ENCODE measurements around the gene TNF. TPM values are rescaled to one million over a fixed set of nuclear protein-coding genes. Genes with fewer than 3 reads are reported as not detected.

Gene TNF
- total RNA-seq, 4 donors from 2014 or later, result 0.67 to 3.4 TPM; not detected in 2

DNA sequence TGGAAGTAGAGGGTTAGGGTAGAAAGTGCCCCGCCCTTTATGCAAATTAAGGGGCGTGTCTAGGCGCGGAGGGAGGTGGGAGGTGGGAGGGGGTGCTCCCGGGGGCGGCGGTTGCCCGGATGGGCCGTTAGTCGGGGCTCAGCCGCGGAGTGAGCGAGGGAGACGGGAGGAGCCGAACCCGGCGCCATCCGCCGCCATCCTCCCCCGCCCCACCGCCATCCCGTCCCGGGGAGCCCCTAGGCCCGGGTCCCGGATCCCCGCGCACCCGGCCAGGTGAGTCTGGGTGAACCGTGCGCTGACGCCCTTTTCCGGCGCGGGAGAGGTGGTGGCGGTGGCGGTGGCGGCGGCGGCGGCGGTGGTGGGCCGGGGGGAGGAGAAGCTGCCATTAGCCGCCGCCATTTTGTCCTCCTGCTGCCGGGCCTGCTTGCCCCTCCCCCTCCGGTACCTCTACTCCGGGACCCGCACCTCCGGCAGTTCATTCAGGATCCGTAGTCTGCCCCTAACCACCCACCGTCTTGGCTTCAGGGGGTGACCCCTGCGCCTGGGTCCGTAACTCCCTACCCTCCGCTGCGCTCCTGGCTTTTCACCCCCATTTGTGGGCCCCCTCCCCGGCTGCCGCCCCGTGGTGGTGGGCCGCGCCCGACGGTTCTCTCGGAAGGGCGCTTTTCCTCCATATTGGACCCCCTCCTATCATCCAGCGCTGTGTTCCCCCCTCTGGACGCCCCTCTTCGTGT, 45.4 kb downstream of the TNF start, which contains the start of gene PRRC2A:
Gene PRRC2A (plus strand): TSS at position 130 of the 734 bp plus-strand sequence. CDS start 2,075 bp downstream, outside the sequence.
- Histone ChIP-seq H3K9me3 (no peaks in the 10 kb centered on the region), H3K4me1 (peaks cover 0 to 16% (median 3%) of the 10 kb centered on the region in 4 donors), H3K27ac (peak within 1 kb of the TSS; percentile 95 to 99 (median 98)), H3K27me3 (no peaks in the 10 kb centered on the region), H3K36me3 (peaks cover 0 to 31% (median 0%) of the 10 kb centered on the region in 3 donors), H3K4me3 (peak within 1 kb of the TSS; percentile 54 to 100 (median 88))
- DNase-seq, result peak in 2 of 3 donors; percentile 81 to 89
- peak; percentile 44 to 56 for TF ChIP-seq POLR2A (IDR thresholded peaks at IDR 0.05)
- TF ChIP-seq, protein P1, sequence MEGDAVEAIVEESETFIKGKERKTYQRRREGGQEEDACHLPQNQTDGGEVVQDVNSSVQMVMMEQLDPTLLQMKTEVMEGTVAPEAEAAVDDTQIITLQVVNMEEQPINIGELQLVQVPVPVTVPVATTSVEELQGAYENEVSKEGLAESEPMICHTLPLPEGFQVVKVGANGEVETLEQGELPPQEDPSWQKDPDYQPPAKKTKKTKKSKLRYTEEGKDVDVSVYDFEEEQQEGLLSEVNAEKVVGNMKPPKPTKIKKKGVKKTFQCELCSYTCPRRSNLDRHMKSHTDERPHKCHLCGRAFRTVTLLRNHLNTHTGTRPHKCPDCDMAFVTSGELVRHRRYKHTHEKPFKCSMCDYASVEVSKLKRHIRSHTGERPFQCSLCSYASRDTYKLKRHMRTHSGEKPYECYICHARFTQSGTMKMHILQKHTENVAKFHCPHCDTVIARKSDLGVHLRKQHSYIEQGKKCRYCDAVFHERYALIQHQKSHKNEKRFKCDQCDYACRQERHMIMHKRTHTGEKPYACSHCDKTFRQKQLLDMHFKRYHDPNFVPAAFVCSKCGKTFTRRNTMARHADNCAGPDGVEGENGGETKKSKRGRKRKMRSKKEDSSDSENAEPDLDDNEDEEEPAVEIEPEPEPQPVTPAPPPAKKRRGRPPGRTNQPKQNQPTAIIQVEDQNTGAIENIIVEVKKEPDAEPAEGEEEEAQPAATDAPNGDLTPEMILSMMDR (IDR thresholded peaks at IDR 0.05), result peak in 1 of 6 experiments; percentile 2

DNA sequence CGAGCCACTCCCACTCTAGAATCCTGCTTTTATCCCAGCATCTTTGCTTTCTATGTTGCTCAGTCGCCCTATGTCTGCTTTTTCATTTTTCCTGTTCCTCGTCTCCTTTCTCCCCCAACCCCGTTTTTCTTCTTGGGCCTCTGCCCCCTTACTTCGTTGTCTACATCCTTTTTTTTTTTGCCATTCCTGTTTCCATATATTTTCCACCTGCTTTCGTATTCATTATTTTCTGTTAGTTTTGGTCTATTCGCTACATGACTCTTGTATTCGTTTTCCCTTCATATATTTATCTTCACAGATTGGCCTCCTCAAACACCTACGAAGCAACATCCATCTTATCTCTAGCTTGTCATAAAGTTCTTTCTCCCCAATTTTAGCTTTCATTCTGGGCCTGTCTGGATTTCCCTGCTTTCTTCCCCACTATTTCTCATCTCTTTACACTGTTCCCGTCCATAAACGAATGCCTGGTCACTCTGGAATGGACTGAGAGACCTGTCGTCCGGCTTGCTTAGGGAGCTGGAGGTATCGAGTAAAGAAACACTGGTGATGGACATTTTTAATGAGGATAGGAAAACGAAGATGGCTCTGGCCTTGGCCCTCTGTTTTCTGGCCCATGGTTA, 46.1 kb downstream of the TNF start:
- Histone ChIP-seq H3K27ac (peak overlapping the region; percentile 95 to 99 (median 98)), H3K4me3 (peak overlapping the region; percentile 54 to 100 (median 88)), H3K36me3 (peaks cover 0 to 38% (median 0%) of the 10 kb centered on the region in 3 donors), H3K9me3 (no peaks in the 10 kb centered on the region), H3K4me1 (peaks cover 0 to 16% (median 0%) of the 10 kb centered on the region in 4 donors), H3K27me3 (no peaks in the 10 kb centered on the region)
- TF ChIP-seq POLR2A (IDR thresholded peaks at IDR 0.05), result no peak
- TF ChIP-seq, protein P1 (IDR thresholded peaks at IDR 0.05), result no peak
- no peak for DNase-seq

DNA sequence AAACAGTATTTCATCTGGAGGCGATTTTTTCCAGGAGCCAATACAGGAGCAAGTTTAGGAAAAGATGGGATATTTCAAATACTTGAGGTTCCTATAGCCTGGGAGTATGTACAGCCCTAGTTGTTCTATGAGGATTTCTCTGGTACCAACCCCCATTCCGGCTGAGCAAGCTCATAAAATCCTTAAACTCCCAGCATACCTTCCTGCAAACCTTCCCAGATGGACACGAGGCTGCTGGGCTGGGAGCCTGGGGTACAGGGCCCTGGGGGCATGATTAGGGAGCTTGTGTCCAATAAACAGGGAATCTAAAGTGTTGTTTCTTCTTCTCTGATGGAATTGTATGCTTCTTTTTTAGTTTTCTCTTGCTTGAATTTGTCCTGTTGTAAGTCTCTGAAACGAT, 46.6 kb downstream of the TNF start:
- peak overlapping the region in 2 of 4 donors; percentile 89 to 100 for H3K4me3 ChIP-seq
- H3K9me3 ChIP-seq, result no peaks in the 10 kb centered on the region
- H3K27me3 ChIP-seq, result no peaks in the 10 kb centered on the region
- TF ChIP-seq POLR2A (IDR thresholded peaks at IDR 0.05), result no peak
- H3K4me1 ChIP-seq, result peaks cover 0 to 16% (median 0%) of the 10 kb centered on the region in 4 donors
- H3K36me3 ChIP-seq, result peaks cover 0 to 44% (median 0%) of the 10 kb centered on the region in 3 donors
- peak overlapping the region; percentile 38 to 99 (median 96) for H3K27ac ChIP-seq
- DNase-seq, result no peak

DNA sequence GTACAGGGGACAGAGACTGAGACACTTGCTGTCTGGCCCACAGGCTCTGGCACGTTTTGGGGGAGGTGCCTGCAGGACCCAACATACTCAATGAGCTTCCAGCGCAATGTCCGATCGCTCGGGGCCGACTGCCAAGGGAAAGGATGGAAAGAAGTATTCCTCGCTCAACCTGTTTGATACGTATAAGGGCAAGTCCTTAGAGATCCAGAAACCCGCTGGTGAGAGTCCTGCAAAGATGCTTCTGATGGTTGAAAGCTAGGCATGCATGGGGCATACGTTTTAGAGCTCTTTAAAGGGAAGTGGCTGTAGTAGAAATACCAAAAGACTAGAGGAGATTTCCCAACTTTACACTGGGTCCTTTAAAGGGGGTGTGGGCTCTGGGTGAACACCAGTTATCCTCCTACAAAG, 47.3 kb downstream of the TNF start:
- Histone ChIP-seq H3K4me1 (peaks cover 0 to 16% (median 0%) of the 10 kb centered on the region in 4 donors), H3K27ac (peak overlapping the region in 1 of 4 donors; percentile 38), H3K9me3 (no peaks in the 10 kb centered on the region), H3K27me3 (no peaks in the 10 kb centered on the region), H3K36me3 (peaks cover 0 to 50% (median 0%) of the 10 kb centered on the region in 3 donors), H3K4me3 (no peak overlapping the region)
- no peak for TF ChIP-seq POLR2A (IDR thresholded peaks at IDR 0.05)
- TF ChIP-seq, protein P1 (IDR thresholded peaks at IDR 0.05), result no peak
- no peak for DNase-seq

DNA sequence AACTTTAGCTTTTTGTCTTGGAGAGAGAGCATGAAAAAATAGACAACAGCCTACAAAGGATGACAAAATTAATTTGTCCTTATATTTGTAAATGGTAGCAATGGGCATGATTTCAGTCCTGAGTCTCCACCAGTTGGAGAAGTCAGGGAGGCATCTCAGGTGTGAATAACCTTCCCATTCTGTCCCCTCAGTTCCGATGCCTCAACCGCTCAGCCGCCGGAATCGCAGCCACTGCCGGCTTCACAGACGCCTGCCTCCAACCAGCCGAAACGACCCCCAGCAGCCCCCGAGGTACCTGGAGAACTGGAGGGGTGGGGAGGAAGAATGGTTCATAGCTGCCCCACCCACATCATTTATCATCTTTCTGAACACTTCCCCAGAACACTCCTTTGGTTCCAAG, 48.7 kb downstream of the TNF start:
- Histone ChIP-seq H3K27ac (no peak overlapping the region), H3K4me3 (no peak overlapping the region), H3K9me3 (no peaks in the 10 kb centered on the region), H3K36me3 (peaks cover 0 to 64% (median 0%) of the 10 kb centered on the region in 3 donors), H3K27me3 (no peaks in the 10 kb centered on the region), H3K4me1 (peaks cover 0 to 16% (median 0%) of the 10 kb centered on the region in 4 donors)
- no peak for DNase-seq
- TF ChIP-seq POLR2A (IDR thresholded peaks at IDR 0.05), result no peak
- TF ChIP-seq, protein P1 (IDR thresholded peaks at IDR 0.05), result no peak

DNA sequence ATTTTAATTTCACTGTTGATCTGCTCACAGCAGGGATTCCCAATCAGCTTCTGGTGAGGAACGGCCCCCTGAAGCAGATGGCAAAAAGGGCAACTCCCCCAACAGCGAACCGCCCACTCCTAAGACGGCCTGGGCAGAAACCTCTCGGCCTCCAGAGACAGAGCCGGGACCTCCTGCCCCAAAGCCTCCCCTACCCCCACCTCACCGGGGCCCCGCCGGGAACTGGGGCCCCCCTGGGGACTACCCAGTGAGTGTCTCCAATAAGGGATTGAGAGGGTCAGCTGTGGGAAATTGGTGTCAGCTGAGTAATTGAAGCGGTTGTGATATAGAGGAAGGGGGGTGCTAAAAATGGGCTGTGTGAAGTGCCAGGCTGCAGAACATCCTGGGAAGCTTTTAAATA, 51.6 kb downstream of the TNF start:
- Histone ChIP-seq H3K36me3 (peaks cover 0 to 93% (median 0%) of the 10 kb centered on the region in 3 donors), H3K4me3 (no peak overlapping the region), H3K27ac (no peak overlapping the region), H3K4me1 (peaks cover 0 to 9% (median 0%) of the 10 kb centered on the region in 4 donors), H3K27me3 (no peaks in the 10 kb centered on the region), H3K9me3 (no peaks in the 10 kb centered on the region)
- no peak for DNase-seq
- TF ChIP-seq, protein P1 (IDR thresholded peaks at IDR 0.05), result no peak
- no peak for TF ChIP-seq POLR2A (IDR thresholded peaks at IDR 0.05)

Data from Peyer's patch (tissue), 4 donors.